ENCODE measurements around the gene PRPS1. TPM values are rescaled to one million over a fixed set of nuclear protein-coding genes. Genes with fewer than 3 reads are reported as not detected.

Gene PRPS1
- total RNA-seq, result 25.6 TPM
- long read RNA-seq, partial matches to known transcripts, result 0 of 3 reads
- long read RNA-seq, other reads (novel, unspliced or antisense), result 1 of 3 reads

- Histone ChIP-seq H3K4me3 (peak within 1 kb of the TSS; percentile 66), H3K4me1 (peaks cover 7% of the 10 kb centered on the region), H3K36me3 (no peaks in the 10 kb centered on the region), H3K27me3 (no peaks in the 10 kb centered on the region), H3K9me3 (no peaks in the 10 kb centered on the region), H3K27ac (peak within 1 kb of the TSS; percentile 78)
- intact Hi-C loops (cut with DNase I), result no loop called here
- ATAC-seq (peak; percentile 100), DNase-seq (peak; percentile 92)
- TF ChIP-seq, protein P1, sequence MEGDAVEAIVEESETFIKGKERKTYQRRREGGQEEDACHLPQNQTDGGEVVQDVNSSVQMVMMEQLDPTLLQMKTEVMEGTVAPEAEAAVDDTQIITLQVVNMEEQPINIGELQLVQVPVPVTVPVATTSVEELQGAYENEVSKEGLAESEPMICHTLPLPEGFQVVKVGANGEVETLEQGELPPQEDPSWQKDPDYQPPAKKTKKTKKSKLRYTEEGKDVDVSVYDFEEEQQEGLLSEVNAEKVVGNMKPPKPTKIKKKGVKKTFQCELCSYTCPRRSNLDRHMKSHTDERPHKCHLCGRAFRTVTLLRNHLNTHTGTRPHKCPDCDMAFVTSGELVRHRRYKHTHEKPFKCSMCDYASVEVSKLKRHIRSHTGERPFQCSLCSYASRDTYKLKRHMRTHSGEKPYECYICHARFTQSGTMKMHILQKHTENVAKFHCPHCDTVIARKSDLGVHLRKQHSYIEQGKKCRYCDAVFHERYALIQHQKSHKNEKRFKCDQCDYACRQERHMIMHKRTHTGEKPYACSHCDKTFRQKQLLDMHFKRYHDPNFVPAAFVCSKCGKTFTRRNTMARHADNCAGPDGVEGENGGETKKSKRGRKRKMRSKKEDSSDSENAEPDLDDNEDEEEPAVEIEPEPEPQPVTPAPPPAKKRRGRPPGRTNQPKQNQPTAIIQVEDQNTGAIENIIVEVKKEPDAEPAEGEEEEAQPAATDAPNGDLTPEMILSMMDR (IDR thresholded peaks at IDR 0.05), result no peak
Observed at GRCh38 chrX:107627838-107628661, at the start of gene PRPS1. PRPS1 (plus strand) TSS chrX:107628510; CDS start chrX:107628629, 119 bp downstream.

DNA sequence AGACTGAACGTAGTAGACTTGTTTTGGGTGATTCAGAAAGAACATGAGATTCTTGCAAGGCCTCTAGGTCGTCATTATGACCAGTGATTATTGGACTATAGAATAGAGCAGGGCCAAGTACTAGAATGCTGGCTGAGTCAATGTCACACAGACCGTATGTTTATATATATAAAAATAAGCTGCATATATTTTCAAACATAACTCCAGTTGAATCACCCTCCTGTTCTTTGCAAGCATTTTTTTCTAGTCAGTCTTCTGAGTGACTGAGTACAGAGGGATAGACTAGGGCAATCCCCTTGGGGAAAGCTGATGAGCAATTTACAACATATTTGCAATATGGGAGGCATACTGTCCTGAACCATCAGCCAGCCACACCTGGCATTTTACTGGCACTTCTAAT lies 48.4 kb upstream of the PRPS1 start:
- Histone ChIP-seq H3K4me3 (no peak overlapping the region), H3K27ac (no peak overlapping the region), H3K27me3 (no peaks in the 10 kb centered on the region), H3K36me3 (no peaks in the 10 kb centered on the region), H3K9me3 (no peaks in the 10 kb centered on the region), H3K4me1 (no peaks in the 10 kb centered on the region)
- intact Hi-C loops (cut with DNase I), result no loop called here
- TF ChIP-seq, protein P1 (IDR thresholded peaks at IDR 0.05), result no peak
- ATAC-seq (no peak), DNase-seq (no peak)

DNA sequence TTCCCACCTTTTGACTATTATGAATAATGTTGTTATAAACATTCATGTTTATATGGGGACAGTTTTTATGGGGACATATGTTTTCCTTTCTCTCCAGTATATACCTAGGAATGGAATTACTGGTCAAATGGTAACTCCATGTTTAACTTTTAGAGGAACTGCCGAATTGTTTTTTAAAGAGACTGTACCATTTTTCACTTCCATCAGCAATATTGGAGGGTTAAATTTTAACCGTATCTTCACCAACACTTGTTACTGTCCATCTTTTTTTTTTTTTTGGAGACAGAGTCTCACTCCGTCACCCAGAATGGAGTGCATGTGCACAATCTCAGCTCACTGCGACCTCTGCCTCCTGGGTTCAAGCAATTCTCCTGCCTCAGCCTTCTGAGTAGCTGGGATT lies 46.4 kb upstream of the PRPS1 start:
- TF ChIP-seq, protein P1 (IDR thresholded peaks at IDR 0.05), result no peak
- Histone ChIP-seq H3K4me3 (no peak overlapping the region), H3K9me3 (no peaks in the 10 kb centered on the region), H3K36me3 (no peaks in the 10 kb centered on the region), H3K4me1 (no peaks in the 10 kb centered on the region), H3K27me3 (no peaks in the 10 kb centered on the region), H3K27ac (no peak overlapping the region)
- ATAC-seq (no peak), DNase-seq (no peak)
- intact Hi-C loops (cut with DNase I), result no loop called here

GRCh38 chrX:107589243-107589642 lies 39.1 kb upstream of the PRPS1 start:
- Histone ChIP-seq H3K4me1 (no peaks in the 10 kb centered on the region), H3K27ac (no peak overlapping the region), H3K9me3 (no peaks in the 10 kb centered on the region), H3K36me3 (no peaks in the 10 kb centered on the region), H3K27me3 (no peaks in the 10 kb centered on the region), H3K4me3 (no peak overlapping the region)
- no peak for DNase-seq
- ATAC-seq, result no peak
- intact Hi-C loops (cut with DNase I), result no loop called here
- TF ChIP-seq, protein P1 (IDR thresholded peaks at IDR 0.05), result no peak

- no peak overlapping the region for H3K27ac ChIP-seq
- no peaks in the 10 kb centered on the region for H3K4me1 ChIP-seq
- H3K9me3 ChIP-seq, result no peaks in the 10 kb centered on the region
- no peak for ATAC-seq
- intact Hi-C loops (cut with DNase I), result no loop called here
- no peak for DNase-seq
- no peak overlapping the region for H3K4me3 ChIP-seq
- no peaks in the 10 kb centered on the region for H3K27me3 ChIP-seq
- H3K36me3 ChIP-seq, result no peaks in the 10 kb centered on the region
- TF ChIP-seq, protein P1 (IDR thresholded peaks at IDR 0.05), result no peak
Observed at GRCh38 chrX:107596651-107597050, 31.7 kb upstream of the PRPS1 start.
